Right cardiac atrium (tissue), 5 donors: ENCODE data around the gene SPRR5. TPM values are rescaled to one million over a fixed set of nuclear protein-coding genes. Genes with fewer than 3 reads are reported as not detected.

Experiments
- ATAC-seq, 2 donors: fragments of 200-7000 bp; cut with Tn5 transposase; one replicate each; pipeline versions ENCODE4 v1.8.0 to v1.9.1; 2020; ENCODE audit warnings: moderate library complexity in 2 of 2, mild to moderate bottlenecking in 1 of 2
- DNase-seq, 3 donors: peaks; one replicate each; pipeline ENCODE4 v3.0.0-alpha.2; 2020
- H3K27ac ChIP-seq: one replicate; pipeline ENCODE4 v1.5.1; 2013; ENCODE audit warnings: mild to moderate bottlenecking, low read length, control low read depth, moderate library complexity
- H3K27me3 ChIP-seq: one replicate; pipeline ENCODE4 v1.6.1; 2013; ENCODE audit not compliant: control insufficient read depth, insufficient read depth
- H3K4me1 ChIP-seq: one replicate; pipeline ENCODE4 v1.6.1; 2013; ENCODE audit warnings: low read length; ENCODE audit not compliant: control insufficient read depth, insufficient read depth
- H3K4me3 ChIP-seq: one replicate; pipeline ENCODE4 v1.5.1; 2013; ENCODE audit warnings: low read length, control low read depth
- H3K9me3 ChIP-seq: one replicate; pipeline ENCODE4 v1.6.1; 2013; ENCODE audit warnings: low read length; ENCODE audit not compliant: control insufficient read depth
- WGBS: extraction: QIAGEN DNeasy Blood & Tissue Kit; methylation state at CpG from one replicate; pipeline ENCODE4 v1.1.7; 2013; 5-methylcytosine and 5-hydroxymethylcytosine counted together
- intact Hi-C, 4 donors: fragments of 100-400 bp; cut with DNase I; formaldehyde crosslinking; loops; one replicate each; pipeline versions ENCODE4 v1.11.0 to v1.14.0; 2022 to 2023
- long read RNA-seq, 4 donors: library from polyadenylated mRNA; unstranded; transcript quantifications; one replicate each; pipeline ENCODE4 v2.0.0, GENCODE V29; 2020 to 2021
- polyA plus RNA-seq: library from polyadenylated mRNA; stranded (reverse); fragments of 200-250 nt; gene quantifications from one replicate; pipeline ENCODE4 v1.2.3, GENCODE V29; 2013
- total RNA-seq, 4 donors: library from RNA; stranded (reverse); fragmentation: NEBNext Ultra II Directional; extraction: Animal tissue kit (Norgen Biotek cat#: 25700); gene quantifications; one replicate each; pipeline ENCODE4 v1.2.1, GENCODE V29; 2021
- donor health status: healthy with polysubstance abuse.
- donor health status: DM: no; HTN: yes; CAD: no.
- donor health status: DM: no; HTN: no; CAD: no.
- donor health status: DM: no; HTN: yes; CAD: no; lungs with severe emphysema.
- donor health status: DM: yes; HTN: yes; CAD: no.

SPRR5 gene, protein sequence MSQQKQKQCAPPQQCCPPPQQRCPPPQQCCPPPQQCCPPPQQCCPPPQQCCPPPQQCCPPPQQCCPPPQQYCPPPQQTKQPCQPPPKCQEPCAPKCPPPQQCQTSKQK
- total RNA-seq (not detected), polyA plus RNA-seq (not detected)
- long read RNA-seq, donor 1: 0 reads
- long read RNA-seq, donor 2: 0 reads
- long read RNA-seq, donor 3: 0 reads
- long read RNA-seq, donor 4: 0 reads

DNA sequence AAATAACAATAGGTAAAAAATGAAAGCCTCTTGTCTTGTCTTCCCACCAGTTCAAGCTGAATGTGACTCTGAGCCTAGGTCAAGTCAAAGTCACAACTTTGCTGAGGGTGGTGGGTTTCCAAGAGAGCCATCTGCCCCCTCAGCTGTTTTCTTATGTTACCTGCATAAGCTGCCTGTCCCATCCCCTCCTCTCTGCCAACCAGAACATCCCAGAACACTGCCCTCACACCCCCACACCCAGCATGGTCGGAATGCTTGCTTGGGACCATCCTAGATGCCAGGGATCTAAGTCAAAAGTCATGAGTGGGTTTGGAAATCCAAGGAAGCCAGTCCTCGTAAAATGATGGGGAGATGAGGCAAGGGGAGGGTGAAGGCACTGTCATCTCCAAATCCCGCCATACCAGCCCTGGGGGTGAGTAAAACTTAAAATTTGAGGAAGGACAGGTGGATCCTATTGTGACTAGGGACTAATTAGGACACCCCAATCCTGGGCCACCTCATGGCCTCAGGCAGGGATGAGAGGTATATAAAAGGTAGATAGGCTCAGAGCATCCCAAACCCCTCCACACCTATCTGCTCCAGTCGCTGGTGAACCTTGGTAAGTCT, at the start of gene SPRR5:
Gene SPRR5 (plus strand): TSS at position 556 of the 606 bp plus-strand sequence. CDS start 1,349 bp downstream, outside the sequence.
- DNase-seq (no peak), ATAC-seq (no peak)
- Histone ChIP-seq H3K4me1 (no peaks in the 10 kb centered on the region), H3K27me3 (no peaks in the 10 kb centered on the region), H3K27ac (no peak within 1 kb of the TSS), H3K9me3 (no peaks in the 10 kb centered on the region), H3K4me3 (no peak within 1 kb of the TSS)
- intact Hi-C loops: no loop called here
- WGBS: 75% methylated on average over 4 of the region's 4 CpGs

DNA sequence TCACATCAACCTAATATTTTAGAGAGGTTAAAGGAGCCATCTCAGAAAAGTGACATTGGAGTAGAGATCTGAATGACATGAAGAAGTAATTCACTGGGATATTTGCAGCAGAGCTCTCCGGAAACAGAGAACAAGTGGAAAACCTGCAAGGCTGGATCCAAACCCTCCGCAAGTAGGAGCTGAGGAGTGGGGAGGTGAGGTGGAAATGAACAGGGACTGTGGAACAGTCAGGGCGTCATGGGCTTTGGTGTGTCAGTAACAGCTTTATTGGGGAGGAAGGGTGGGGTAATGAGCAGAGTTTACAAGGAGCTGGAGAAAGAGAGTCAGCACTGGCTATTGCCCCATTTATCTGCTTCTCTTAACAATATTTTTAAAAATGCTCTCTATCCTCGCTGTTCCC, 48.0 kb upstream of the SPRR5 start:
- Histone ChIP-seq H3K27ac (no peak overlapping the region), H3K27me3 (no peaks in the 10 kb centered on the region), H3K4me3 (no peak overlapping the region), H3K4me1 (no peaks in the 10 kb centered on the region), H3K9me3 (peaks cover 1% of the 10 kb centered on the region)
- intact Hi-C loops: no loop called here
- DNase-seq (no peak), ATAC-seq (no peak)
- WGBS: 75% methylated on average over 4 of the region's 4 CpGs

DNA sequence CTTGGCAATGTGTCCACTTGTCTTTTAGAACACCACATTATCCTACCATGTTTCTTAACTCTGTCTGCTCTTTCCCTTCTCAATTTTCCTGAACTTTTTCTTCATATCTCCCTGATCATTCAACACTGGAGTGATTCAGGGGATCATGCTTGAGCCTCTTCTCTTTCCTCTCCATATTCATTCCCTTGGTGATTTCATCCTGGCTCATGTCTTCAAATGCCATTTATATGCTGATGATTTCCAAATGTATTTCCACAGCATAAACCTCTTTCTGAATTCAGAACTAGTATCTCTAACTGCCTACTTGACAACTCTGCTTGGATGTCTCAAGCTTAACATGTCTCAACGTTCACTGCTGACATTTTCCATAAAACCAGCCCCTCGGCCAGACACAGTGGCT, 47.1 kb upstream of the SPRR5 start:
- Histone ChIP-seq H3K4me3 (no peak overlapping the region), H3K9me3 (peaks cover 2% of the 10 kb centered on the region), H3K27ac (no peak overlapping the region), H3K4me1 (no peaks in the 10 kb centered on the region), H3K27me3 (no peaks in the 10 kb centered on the region)
- no peak for DNase-seq
- 53% methylated on average over 2 of the region's 2 CpGs for WGBS
- intact Hi-C loops: no loop called here
- no peak for ATAC-seq

DNA sequence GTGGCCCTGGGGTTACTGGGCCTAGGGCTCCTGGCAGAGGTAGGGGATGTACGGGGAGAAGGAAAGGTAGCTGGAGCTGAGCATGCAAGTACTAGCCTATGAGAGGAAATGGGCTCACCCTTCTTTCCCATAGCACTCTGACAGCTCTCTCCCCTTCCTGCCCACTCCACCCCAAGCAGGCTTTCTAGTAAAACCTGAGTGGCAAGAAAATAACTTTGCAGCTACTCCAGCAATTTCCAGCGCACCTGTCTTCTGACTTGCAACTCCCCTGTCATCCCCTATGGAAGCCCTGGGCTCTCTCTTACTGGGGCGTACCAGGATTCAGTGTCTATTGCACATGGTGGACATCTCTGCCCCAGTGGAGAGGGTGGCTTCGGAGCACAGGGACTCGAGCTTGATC, 45.4 kb upstream of the SPRR5 start:
- WGBS: 78% methylated on average over 5 of the region's 5 CpGs
- DNase-seq (no peak), ATAC-seq (no peak)
- H3K4me3 ChIP-seq: no peak overlapping the region
- H3K4me1 ChIP-seq: no peaks in the 10 kb centered on the region
- H3K27me3 ChIP-seq: no peaks in the 10 kb centered on the region
- intact Hi-C loops: no loop called here
- peaks cover 2% of the 10 kb centered on the region for H3K9me3 ChIP-seq
- no peak overlapping the region for H3K27ac ChIP-seq

DNA sequence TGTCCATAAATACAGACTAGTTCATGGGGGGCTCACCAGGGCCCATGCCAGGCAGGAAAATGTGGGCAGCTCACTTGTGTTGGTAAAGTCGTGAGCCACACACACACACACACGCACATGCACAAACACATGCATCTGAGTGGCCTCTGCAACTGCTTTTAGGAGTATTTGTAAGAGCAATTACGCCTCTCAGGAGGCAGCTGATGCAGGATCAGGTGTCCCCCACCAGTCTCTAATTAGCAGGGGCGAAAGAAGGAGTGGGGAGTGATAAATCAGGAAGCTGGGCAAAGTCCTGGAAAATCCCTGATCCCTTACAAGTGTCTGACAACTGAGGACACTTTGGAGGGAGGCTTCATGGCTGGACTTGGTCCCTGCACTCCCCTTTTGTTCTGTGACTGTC, 44.4 kb upstream of the SPRR5 start:
- H3K27ac ChIP-seq: no peak overlapping the region
- intact Hi-C loops: no loop called here
- 67% methylated on average over 4 of the region's 4 CpGs for WGBS
- H3K4me3 ChIP-seq: no peak overlapping the region
- H3K4me1 ChIP-seq: no peaks in the 10 kb centered on the region
- no peaks in the 10 kb centered on the region for H3K27me3 ChIP-seq
- ATAC-seq (no peak), DNase-seq (no peak)
- H3K9me3 ChIP-seq: peaks cover 2% of the 10 kb centered on the region

DNA sequence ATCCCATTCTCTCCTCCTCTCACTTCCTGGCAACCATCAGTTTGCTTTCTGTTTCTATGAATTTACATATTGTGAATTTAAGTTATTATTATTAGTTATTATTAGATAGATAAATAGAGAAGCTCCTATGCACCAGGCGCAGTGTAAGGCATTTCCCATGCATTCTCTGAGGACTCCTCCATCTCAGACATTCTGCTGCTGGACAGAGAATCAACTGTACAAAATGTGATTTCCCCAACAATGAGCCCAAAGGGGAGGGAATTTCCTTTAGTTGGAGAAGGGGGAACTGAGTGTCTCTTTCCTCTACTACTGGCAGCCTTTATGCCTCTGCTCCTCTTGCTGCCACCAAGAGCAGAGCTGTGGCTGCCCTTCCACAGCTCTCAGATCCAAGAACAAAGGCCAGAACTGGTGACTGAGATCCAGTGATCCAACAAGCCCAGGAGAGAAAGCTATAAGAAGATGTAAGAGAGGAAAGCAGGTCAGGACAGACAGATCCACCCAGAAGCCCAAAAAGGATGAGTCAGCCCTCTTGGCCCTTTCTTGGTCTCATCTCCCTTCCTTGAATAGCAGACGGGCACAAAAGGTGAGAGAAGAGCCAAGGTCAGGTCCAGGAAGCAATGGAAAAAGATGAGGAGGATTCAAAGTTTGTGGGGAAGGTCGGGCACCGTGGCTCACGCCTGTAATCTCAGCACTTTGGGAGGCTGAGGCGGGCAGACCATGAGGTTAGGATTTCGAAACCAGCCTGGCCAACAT, 42.1 kb upstream of the SPRR5 start:
- H3K9me3 ChIP-seq: peaks cover 2% of the 10 kb centered on the region
- H3K4me3 ChIP-seq: no peak overlapping the region
- DNase-seq (no peak), ATAC-seq (no peak)
- intact Hi-C loops: no loop called here
- no peaks in the 10 kb centered on the region for H3K4me1 ChIP-seq
- WGBS: 72% methylated on average over 7 of the region's 7 CpGs
- no peaks in the 10 kb centered on the region for H3K27me3 ChIP-seq
- H3K27ac ChIP-seq: no peak overlapping the region

DNA sequence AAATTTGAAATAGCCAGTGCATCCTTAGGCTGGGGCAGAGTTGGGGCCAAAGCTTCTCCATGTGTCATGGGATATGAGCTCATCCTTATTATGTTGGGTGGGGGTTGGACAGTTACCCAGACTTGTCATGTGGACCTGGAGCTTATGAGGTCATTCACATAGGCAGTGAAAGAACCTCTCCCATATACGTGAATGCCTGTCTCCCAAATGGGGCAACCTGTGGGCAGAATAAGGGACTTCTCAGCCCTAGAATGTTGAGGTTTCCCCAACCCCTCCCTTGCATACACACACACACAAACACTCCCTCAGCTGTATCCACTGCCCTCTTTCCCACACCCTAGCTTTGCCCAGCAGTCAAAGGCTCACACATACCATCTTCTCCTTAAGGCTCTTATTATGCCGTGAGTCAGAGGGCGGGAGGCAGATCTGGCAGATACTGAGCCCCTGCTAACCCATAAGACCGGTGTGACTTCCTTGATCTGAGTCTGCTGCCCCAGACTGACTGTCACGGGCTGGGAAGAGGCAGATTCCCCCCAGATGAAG, 40.9 kb upstream of the SPRR5 start:
- ATAC-seq (no peak), DNase-seq (no peak)
- peaks cover 2% of the 10 kb centered on the region for H3K9me3 ChIP-seq
- H3K4me1 ChIP-seq: no peaks in the 10 kb centered on the region
- 40% methylated on average over 5 of the region's 5 CpGs for WGBS
- no peak overlapping the region for H3K27ac ChIP-seq
- no peak overlapping the region for H3K4me3 ChIP-seq
- intact Hi-C loops: no loop called here
- H3K27me3 ChIP-seq: no peaks in the 10 kb centered on the region

DNA sequence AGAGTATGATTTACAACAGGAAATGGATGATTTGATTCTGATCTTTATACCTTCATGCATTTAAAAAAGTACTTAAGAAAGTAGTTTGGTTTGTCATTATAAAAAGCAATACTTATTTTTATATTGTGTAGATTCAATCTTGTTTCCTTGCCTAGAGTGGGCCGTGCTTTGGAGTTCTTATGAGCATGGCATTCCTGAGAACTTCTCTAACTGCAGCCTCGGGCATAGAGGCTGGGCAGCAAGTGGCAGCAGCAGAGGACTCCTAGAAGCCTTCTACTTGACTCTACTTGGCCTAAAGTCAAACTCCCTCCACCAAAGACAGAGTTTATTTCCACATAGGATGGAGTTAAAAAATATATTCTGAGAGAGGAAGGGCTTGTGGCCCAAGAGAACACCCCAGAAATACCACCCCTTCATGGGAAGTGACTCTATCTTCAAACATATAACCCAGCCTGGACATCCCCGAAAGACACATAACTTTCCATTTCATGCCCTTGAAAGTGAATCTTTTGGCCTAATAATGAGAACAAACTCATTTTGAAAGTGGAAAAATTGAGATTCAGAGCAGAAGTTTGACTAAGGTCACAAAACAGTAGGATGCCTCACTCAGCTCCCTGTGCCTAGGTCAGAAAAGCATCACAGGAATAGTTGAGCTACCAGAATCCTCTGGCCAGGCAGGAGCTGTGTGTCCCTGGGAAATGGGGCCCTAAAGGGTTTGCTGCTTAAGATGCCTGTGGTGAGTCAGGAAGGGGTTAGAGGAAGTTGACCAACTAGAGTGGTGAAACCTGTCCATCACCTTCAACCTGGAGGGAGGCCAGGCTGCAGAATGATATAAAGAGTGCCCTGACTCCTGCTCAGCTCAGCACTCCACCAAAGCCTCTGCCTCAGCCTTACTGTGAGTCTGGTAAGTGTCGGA, 39.1 kb upstream of the SPRR5 start, which contains the start of gene IVL:
Gene IVL (plus strand): TSS at position 861 of the 916 bp plus-strand sequence. CDS start 1,252 bp downstream, outside the sequence.
- H3K9me3 ChIP-seq: peaks cover 2% of the 10 kb centered on the region
- intact Hi-C loops: no loop called here

DNA sequence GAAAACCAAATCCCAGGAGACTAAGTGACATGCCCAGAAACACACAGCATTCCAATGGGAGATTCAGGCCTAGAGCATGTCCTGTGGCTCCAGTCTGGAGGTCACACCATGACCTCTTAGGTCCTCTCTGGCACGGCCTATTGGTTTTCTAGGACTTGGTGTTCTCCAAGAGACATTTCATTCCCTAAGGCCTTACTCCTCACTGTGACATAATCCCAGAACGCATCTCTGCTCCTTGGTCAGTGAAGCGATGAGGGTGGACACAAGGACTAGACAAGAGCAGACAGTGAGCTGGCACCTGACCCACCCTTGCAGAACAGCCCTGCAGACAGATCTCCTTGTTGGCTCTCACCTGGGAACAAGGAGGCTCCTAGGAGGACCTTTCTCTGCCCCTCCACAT, 37.8 kb upstream of the SPRR5 start:
- no peak for ATAC-seq
- DNase-seq: no peak
- intact Hi-C loops: no loop called here
- no peak overlapping the region for H3K27ac ChIP-seq
- H3K4me3 ChIP-seq: no peak overlapping the region
- WGBS: 83% methylated on average over 3 of the region's 3 CpGs
- no peaks in the 10 kb centered on the region for H3K4me1 ChIP-seq
- H3K27me3 ChIP-seq: no peaks in the 10 kb centered on the region
- H3K9me3 ChIP-seq: no peaks in the 10 kb centered on the region

More for the DNA sequence above, 39.1 kb upstream of the SPRR5 start, which contains the start of gene IVL:
- ATAC-seq: no peak
- H3K27me3 ChIP-seq: no peaks in the 10 kb centered on the region
- no peaks in the 10 kb centered on the region for H3K4me1 ChIP-seq
- 73% methylated on average over 4 of the region's 4 CpGs for WGBS
- no peak for DNase-seq
- H3K27ac ChIP-seq: no peak within 1 kb of the TSS
- no peak within 1 kb of the TSS for H3K4me3 ChIP-seq

DNA sequence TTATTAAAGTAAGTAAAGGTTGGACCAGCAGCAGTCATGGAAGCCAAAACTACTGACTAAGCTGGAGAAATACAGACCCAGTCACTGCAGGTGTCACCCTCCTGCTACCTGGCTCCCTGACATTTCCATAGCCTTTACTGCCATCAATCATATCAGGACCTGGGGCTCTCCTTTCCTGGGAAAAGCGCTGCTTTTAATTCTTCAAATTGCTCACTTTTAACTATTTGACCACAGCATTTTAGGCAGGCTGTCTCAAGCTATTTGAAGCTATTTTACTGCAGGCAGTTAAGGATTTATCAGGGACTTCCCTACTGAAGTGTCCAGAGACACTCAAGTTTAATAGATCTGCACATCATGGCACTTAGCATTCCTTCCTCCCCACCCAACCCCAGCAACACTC, 34.5 kb upstream of the SPRR5 start:
- 73% methylated on average over 1 of the region's 1 CpG for WGBS
- intact Hi-C loops: no loop called here
- no peak overlapping the region for H3K4me3 ChIP-seq
- no peaks in the 10 kb centered on the region for H3K27me3 ChIP-seq
- H3K4me1 ChIP-seq: no peaks in the 10 kb centered on the region
- H3K27ac ChIP-seq: no peak overlapping the region
- H3K9me3 ChIP-seq: no peaks in the 10 kb centered on the region
- DNase-seq: no peak
- ATAC-seq: no peak
